HCT116 (cell line): ENCODE measurements around the gene RYR2. TPM values are rescaled to one million over a fixed set of nuclear protein-coding genes. Genes with fewer than 3 reads are reported as not detected.

ENCODE experiments used
- ATAC-seq: fragments of 200-7000 bp; cut with Tn5 transposase; 2 replicates; pipeline ENCODE4 v1.9.1; 2020; ENCODE audit warnings: mild to moderate bottlenecking, moderate library complexity
- BruUV-seq: library from RNA; stranded (reverse); fragments of 400-500 nt; replicated peaks from 2 replicates; lab custom pipeline; 2021; lab: Mats Ljungman, UMichigan
- CTCF ChIA-PET: fragments of 300-600 bp; sonication (Branson Sonifier 250); formaldehyde crosslinking; loops from one replicate; lab custom pipeline; 2021; ENCODE audit warnings: antibody characterized with exemption; lab: Charles Lee
- POLR2A ChIA-PET: fragments of 300-600, 350-600 bp; sonication (Branson Sonifier 250); formaldehyde crosslinking; loops from one replicate; lab custom pipeline; 2021; ENCODE audit warnings: antibody characterized with exemption; lab: Charles Lee
- RAD21 ChIA-PET, 2 experiments: fragments of 300-600 bp; sonication (Branson Sonifier 250); formaldehyde crosslinking; loops; one replicate each; lab custom pipeline; 2023; ENCODE audit warnings: low total read pairs in 2 of 2; ENCODE audit not compliant: uncharacterized antibody in 2 of 2, unreplicated experiment in 2 of 2, low non-redundant PET in 1 of 2; lab: Charles Lee
- DNase-seq: peaks from one replicate; pipeline ENCODE4 v3.0.0-alpha.2; 2010; ENCODE audit warnings: low read depth, low spot score
- H2AFZ ChIP-seq: fragments of 200-600 bp; shearing (Covaris generic), sonication (generic); 2 replicates; pipeline ENCODE4 v1.6.1; 2017; ENCODE audit warnings: low read depth, mixed run types, mixed read lengths, antibody characterized with exemption, low read length; ENCODE audit not compliant: poor library complexity, severe bottlenecking
- H3K27ac ChIP-seq: 2 replicates; pipeline ENCODE4 v1.5.1; 2012; ENCODE audit warnings: low read depth, low read length
- H3K27me3 ChIP-seq: fragments of 200-600 bp; sonication (generic); 2 replicates; pipeline ENCODE4 v1.6.1; 2016; ENCODE audit warnings: mixed run types, low read length, mixed read lengths; ENCODE audit not compliant: insufficient read depth
- H3K36me3 ChIP-seq, 2 experiments: fragments of 200-500 bp in 1 of 2; fragments of 200-600 bp in 1 of 2; sonication (Bioruptor generic) in 1 of 2; sonication (generic) in 1 of 2; 2 replicates each; pipeline versions ENCODE4 v1.5.1 to v1.6.1; 2014 to 2016; ENCODE audit warnings: low read length in 2 of 2, inconsistent platforms in 1 of 2, mixed read lengths in 1 of 2, mixed run types in 1 of 2; ENCODE audit not compliant: insufficient read depth in 2 of 2, control insufficient read depth in 1 of 2
- H3K4me1 ChIP-seq, 2 experiments: fragments of 200-600 bp in 1 of 2; sonication (generic) in 1 of 2; 2 replicates each; pipeline versions ENCODE4 v1.5.1 to v1.6.1; 2012 to 2017; ENCODE audit warnings: low read length in 2 of 2, inconsistent platforms in 1 of 2, mild to moderate bottlenecking in 1 of 2, mixed read lengths in 1 of 2, mixed run types in 1 of 2, moderate library complexity in 1 of 2; ENCODE audit not compliant: insufficient read depth in 2 of 2, control insufficient read depth in 1 of 2
- H3K4me2 ChIP-seq: fragments of 200-600 bp; sonication (generic); 2 replicates; pipeline ENCODE4 v1.6.1; 2017; ENCODE audit warnings: mixed run types, low read length, mixed read lengths
- H3K4me3 ChIP-seq, 2 experiments: fragments of 200-600 bp in 1 of 2; sonication (generic) in 1 of 2; replicated peaks in 1 of 2; 2 replicates each; pipeline ENCODE4 v1.5.1; 2011 to 2016; ENCODE audit warnings: low read length in 2 of 2, control low read depth in 1 of 2, low read depth in 1 of 2, mild to moderate bottlenecking in 1 of 2, mixed read lengths in 1 of 2, mixed run types in 1 of 2
- H3K79me2 ChIP-seq: fragments of 200-600 bp; sonication (generic); 2 replicates; pipeline ENCODE4 v1.6.1; 2017; ENCODE audit warnings: mild to moderate bottlenecking, mixed run types, low read length, moderate library complexity, mixed read lengths; ENCODE audit not compliant: insufficient read depth
- H3K9ac ChIP-seq: fragments of 200-600 bp; sonication (generic); 2 replicates; pipeline ENCODE4 v1.6.1; 2016; ENCODE audit warnings: low read length, mixed read lengths
- H3K9me2 ChIP-seq: fragments of 200-600 bp; sonication (generic), shearing (Covaris generic); 2 replicates; pipeline ENCODE4 v1.6.1; 2017; ENCODE audit warnings: mixed run types, mild to moderate bottlenecking, moderate library complexity; ENCODE audit not compliant: insufficient read depth
- H3K9me3 ChIP-seq, 2 experiments: fragments of 200-500 bp in 1 of 2; fragments of 200-600 bp in 1 of 2; sonication (Bioruptor generic) in 1 of 2; sonication (generic) in 1 of 2; 2 replicates each; pipeline ENCODE4 v1.6.1; 2014 to 2017; ENCODE audit warnings: low read length in 2 of 2, mixed read lengths in 2 of 2, inconsistent platforms in 1 of 2, low read depth in 1 of 2, mild to moderate bottlenecking in 1 of 2, mixed run types in 1 of 2, moderate library complexity in 1 of 2; ENCODE audit not compliant: control insufficient read depth in 1 of 2, insufficient read depth in 1 of 2
- H4K20me1 ChIP-seq: fragments of 200-600 bp; sonication (generic), shearing (Covaris generic); 2 replicates; pipeline ENCODE4 v1.6.1; 2017; ENCODE audit warnings: mixed run types, mild to moderate bottlenecking, moderate library complexity; ENCODE audit not compliant: insufficient read depth
- CBX3 ChIP-seq: IDR thresholded peaks from 2 replicates; pipeline ENCODE4 v1.6.1; 2012; ENCODE audit warnings: low read depth
- ELF1 ChIP-seq: IDR thresholded peaks from 2 replicates; pipeline ENCODE4 v1.6.1; 2012; ENCODE audit warnings: low read depth, borderline replicate concordance
- FOSL1 ChIP-seq: IDR thresholded peaks from 2 replicates; pipeline ENCODE4 v1.6.1; 2012; ENCODE audit warnings: low read depth
- POLR2A ChIP-seq: IDR thresholded peaks from 2 replicates; pipeline ENCODE4 v1.7.0; 2011; ENCODE audit warnings: borderline replicate concordance; ENCODE audit not compliant: insufficient read depth, insufficient read length; ENCODE audit errors: extremely low read depth
- RAD21 ChIP-seq: IDR thresholded peaks from 2 replicates; pipeline ENCODE4 v1.6.1; 2012; ENCODE audit warnings: low read depth, mild to moderate bottlenecking
- SIN3A ChIP-seq: IDR thresholded peaks from 2 replicates; pipeline ENCODE4 v1.6.1; 2012; ENCODE audit warnings: low read depth
- TCF7L2 ChIP-seq: IDR thresholded peaks from 2 replicates; pipeline ENCODE4 v1.7.0; 2011; ENCODE audit warnings: borderline replicate concordance, inconsistent platforms; ENCODE audit not compliant: insufficient read depth, insufficient read length; ENCODE audit errors: extremely low read depth
- YY1 ChIP-seq: IDR thresholded peaks from 2 replicates; pipeline ENCODE4 v1.6.1; 2011; ENCODE audit warnings: low read length, low read depth, moderate library complexity, mild to moderate bottlenecking; ENCODE audit not compliant: insufficient replicate concordance; ENCODE audit errors: extremely low read depth
- ZNF274 ChIP-seq: fragments of 200-500 bp; sonication (Bioruptor generic); IDR thresholded peaks from 2 replicates; pipeline ENCODE4 v1.6.1; 2014; ENCODE audit warnings: mild to moderate bottlenecking, low read depth, low read length, inconsistent platforms
- intact Hi-C: fragments of 100-400 bp; cut with micrococcal nuclease; formaldehyde crosslinking; loops from 2 replicates; pipeline ENCODE4 v1.10.0; 2022
- total RNA-seq: library from RNA; stranded (reverse); gene quantifications from one replicate; pipeline ENCODE4 v1.2.1, GENCODE V29; 2021; ENCODE audit not compliant: unreplicated experiment
- TF ChIP-seq, protein P1 (sequence below): IDR thresholded peaks from 2 replicates; pipeline ENCODE4 v1.6.1; 2012; ENCODE audit warnings: low read depth
- TF ChIP-seq, protein P2 (sequence below): IDR thresholded peaks from 2 replicates; pipeline ENCODE4 v1.6.1; 2012
- TF ChIP-seq, protein P3 (sequence below): IDR thresholded peaks from 2 replicates; pipeline ENCODE4 v1.6.1; 2012

RYR2 gene
- total RNA-seq, 1 experiment from 2014 or later = 0.02 TPM

DNA sequence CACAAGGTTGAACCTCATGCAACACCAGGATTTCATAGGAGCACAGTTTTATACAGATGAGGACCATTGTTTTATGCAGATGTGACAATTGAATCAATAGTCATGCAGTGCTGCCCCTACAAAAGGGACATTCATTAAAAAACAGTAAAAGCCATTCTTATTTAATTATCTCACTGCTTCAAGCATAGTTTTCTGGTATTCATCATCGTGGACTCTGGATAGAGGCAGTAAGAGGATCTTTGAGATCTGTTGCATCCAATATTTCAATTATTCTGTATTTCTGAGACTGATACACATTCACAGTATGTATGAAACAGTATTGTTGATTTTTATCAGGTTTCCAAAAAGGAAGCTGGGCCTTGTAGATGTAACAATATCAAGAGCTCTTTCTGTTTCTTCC lies 237.6 kb downstream of the RYR2 start:
- Histone ChIP-seq H3K36me3 (no peaks in the 10 kb centered on the region), H3K9me3 (no peaks in the 10 kb centered on the region), H3K79me2 (no peaks in the 10 kb centered on the region), H4K20me1 (no peaks in the 10 kb centered on the region), H3K9ac (no peak overlapping the region), H3K9me2 (no peaks in the 10 kb centered on the region), H3K27ac (no peak overlapping the region), H3K4me1 (no peaks in the 10 kb centered on the region), H3K4me2 (no peak overlapping the region), H3K4me3 (no peak overlapping the region), H3K27me3 (no peaks in the 10 kb centered on the region), H2AFZ (no peak overlapping the region)
- ChIA-PET POLR2A (no interaction called here), CTCF (no interaction called here), RAD21 (no interaction called here)
- no peak for DNase-seq
- TF ChIP-seq POLR2A = no peak
- TF ChIP-seq FOSL1 = no peak
- TF ChIP-seq, protein P1, sequence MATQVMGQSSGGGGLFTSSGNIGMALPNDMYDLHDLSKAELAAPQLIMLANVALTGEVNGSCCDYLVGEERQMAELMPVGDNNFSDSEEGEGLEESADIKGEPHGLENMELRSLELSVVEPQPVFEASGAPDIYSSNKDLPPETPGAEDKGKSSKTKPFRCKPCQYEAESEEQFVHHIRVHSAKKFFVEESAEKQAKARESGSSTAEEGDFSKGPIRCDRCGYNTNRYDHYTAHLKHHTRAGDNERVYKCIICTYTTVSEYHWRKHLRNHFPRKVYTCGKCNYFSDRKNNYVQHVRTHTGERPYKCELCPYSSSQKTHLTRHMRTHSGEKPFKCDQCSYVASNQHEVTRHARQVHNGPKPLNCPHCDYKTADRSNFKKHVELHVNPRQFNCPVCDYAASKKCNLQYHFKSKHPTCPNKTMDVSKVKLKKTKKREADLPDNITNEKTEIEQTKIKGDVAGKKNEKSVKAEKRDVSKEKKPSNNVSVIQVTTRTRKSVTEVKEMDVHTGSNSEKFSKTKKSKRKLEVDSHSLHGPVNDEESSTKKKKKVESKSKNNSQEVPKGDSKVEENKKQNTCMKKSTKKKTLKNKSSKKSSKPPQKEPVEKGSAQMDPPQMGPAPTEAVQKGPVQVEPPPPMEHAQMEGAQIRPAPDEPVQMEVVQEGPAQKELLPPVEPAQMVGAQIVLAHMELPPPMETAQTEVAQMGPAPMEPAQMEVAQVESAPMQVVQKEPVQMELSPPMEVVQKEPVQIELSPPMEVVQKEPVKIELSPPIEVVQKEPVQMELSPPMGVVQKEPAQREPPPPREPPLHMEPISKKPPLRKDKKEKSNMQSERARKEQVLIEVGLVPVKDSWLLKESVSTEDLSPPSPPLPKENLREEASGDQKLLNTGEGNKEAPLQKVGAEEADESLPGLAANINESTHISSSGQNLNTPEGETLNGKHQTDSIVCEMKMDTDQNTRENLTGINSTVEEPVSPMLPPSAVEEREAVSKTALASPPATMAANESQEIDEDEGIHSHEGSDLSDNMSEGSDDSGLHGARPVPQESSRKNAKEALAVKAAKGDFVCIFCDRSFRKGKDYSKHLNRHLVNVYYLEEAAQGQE = no peak
- no peak for TF ChIP-seq SIN3A
- no peak for TF ChIP-seq TCF7L2
- no peak for TF ChIP-seq RAD21
- TF ChIP-seq CBX3 = no peak
- TF ChIP-seq YY1 = no peak
- TF ChIP-seq, protein P2, sequence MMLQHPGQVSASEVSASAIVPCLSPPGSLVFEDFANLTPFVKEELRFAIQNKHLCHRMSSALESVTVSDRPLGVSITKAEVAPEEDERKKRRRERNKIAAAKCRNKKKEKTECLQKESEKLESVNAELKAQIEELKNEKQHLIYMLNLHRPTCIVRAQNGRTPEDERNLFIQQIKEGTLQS = no peak
- no peak for TF ChIP-seq ELF1
- TF ChIP-seq, protein P3, sequence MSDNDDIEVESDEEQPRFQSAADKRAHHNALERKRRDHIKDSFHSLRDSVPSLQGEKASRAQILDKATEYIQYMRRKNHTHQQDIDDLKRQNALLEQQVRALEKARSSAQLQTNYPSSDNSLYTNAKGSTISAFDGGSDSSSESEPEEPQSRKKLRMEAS = no peak
- no peak for TF ChIP-seq ZNF274
- no TSS peak for BruUV-seq
- intact Hi-C loops = no loop called here
- ATAC-seq = no peak
